LNCaP clone FGC (cell line): Measurements from ENCODE around the gene RBM10.

Experiments
- DNase-seq: peaks from one replicate; pipeline ENCODE4 v3.0.0-alpha.2; 2011; ENCODE audit warnings: low read depth
- H3K4me3 ChIP-seq: 2 replicates; pipeline ENCODE4 v1.5.1; 2011; ENCODE audit warnings: mild to moderate bottlenecking, low read depth, low read length, control low read depth
- TF ChIP-seq, protein P1 (sequence below): IDR thresholded peaks from 2 replicates; pipeline ENCODE4 v1.5.1; 2012; ENCODE audit warnings: mild to moderate bottlenecking; ENCODE audit not compliant: control insufficient read depth, insufficient read depth; ENCODE audit errors: extremely low read depth

The RBM10 gene

DNA sequence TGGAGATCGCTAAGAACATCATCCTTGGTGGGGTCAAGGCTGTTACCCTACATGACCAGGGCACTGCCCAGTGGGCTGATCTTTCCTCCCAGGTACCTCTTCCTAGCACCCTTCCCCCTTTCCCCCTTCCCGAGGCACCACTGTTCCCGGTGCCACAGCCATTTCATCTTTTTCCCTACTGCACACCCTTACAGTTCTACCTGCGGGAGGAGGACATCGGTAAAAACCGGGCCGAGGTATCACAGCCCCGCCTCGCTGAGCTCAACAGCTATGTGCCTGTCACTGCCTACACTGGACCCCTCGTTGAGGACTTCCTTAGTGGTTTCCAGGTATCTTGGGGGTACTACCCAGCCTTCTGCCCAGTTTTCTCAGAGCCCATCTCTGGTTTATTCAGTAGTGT lies 54.3 kb downstream of the RBM10 start:
- H3K4me3 ChIP-seq: no peak overlapping the region
- TF ChIP-seq, protein P1, sequence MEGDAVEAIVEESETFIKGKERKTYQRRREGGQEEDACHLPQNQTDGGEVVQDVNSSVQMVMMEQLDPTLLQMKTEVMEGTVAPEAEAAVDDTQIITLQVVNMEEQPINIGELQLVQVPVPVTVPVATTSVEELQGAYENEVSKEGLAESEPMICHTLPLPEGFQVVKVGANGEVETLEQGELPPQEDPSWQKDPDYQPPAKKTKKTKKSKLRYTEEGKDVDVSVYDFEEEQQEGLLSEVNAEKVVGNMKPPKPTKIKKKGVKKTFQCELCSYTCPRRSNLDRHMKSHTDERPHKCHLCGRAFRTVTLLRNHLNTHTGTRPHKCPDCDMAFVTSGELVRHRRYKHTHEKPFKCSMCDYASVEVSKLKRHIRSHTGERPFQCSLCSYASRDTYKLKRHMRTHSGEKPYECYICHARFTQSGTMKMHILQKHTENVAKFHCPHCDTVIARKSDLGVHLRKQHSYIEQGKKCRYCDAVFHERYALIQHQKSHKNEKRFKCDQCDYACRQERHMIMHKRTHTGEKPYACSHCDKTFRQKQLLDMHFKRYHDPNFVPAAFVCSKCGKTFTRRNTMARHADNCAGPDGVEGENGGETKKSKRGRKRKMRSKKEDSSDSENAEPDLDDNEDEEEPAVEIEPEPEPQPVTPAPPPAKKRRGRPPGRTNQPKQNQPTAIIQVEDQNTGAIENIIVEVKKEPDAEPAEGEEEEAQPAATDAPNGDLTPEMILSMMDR: no peak
- DNase-seq: no peak

DNA sequence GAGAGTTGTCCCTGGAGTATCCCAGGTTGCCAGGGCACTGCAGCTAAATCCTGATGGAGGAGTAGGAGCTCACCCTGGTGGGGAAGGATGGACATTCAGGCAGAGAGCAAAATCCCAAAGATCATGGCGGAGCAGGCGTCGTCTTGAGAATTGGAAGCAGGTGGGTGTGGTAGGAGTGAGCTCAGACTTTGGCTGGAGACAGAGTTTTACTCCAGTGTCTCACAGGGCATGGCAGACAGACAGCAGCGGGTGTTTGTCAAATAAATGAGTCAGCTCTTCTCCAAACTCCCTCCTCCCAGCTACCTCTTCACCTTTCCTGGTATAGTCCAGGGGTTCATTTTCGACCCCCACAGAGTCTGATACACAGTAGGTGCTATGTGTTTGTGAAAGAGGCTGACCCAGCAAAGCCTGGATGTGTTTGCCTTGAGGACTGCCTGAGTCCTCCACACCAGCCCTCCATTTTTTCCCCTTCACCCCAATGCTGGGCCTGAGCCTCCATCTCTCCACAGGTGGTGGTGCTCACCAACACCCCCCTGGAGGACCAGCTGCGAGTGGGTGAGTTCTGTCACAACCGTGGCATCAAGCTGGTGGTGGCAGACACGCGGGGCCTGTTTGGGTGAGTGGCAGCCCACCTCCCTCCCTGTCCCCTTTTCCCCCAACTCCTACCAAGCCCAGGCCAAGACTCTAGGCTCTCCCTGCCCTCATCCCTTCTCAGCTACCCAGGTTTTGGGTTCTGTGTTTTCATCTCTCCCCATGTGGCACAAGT lies 55.5 kb downstream of the RBM10 start:
- H3K4me3 ChIP-seq: no peak overlapping the region
- TF ChIP-seq, protein P1: peak; percentile 32; the same call in 1 of the 2 replicates
- DNase-seq: peak; percentile 62

GRCh38 chrX:47201345-47201944 lies 56.4 kb downstream of the RBM10 start:
- TF ChIP-seq, protein P1: no peak
- no peak for DNase-seq
- no peak overlapping the region for H3K4me3 ChIP-seq

DNA sequence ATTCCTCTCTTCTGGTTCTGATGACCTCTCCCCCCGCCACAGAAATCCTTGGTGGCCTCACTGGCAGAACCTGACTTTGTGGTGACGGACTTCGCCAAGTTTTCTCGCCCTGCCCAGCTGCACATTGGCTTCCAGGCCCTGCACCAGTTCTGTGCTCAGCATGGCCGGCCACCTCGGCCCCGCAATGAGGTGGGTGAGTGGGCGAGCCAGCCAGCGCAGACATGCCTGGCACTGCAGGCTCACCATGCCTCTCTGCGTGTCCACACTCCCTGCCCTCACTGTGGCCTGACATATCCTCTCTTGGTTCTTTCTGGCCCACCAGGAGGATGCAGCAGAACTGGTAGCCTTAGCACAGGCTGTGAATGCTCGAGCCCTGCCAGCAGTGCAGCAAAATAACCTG lies 57.3 kb downstream of the RBM10 start:
- TF ChIP-seq, protein P1: no peak
- no peak overlapping the region for H3K4me3 ChIP-seq
- no peak for DNase-seq

DNA sequence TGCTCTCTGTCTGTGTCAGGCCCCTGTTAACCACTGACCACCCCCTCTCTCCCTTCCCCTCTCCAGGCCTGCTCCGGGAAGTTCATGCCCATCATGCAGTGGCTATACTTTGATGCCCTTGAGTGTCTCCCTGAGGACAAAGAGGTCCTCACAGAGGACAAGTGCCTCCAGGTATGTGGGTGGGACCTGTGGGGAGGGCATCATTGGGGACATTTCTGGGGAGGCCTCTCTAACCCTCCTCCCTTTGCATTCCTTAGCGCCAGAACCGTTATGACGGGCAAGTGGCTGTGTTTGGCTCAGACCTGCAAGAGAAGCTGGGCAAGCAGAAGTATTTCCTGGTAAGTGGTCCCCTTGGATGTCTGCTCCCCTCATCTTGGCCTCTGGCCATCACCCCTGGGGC lies 57.9 kb downstream of the RBM10 start:
- TF ChIP-seq, protein P1: no peak
- no peak for DNase-seq
- H3K4me3 ChIP-seq: no peak overlapping the region

DNA sequence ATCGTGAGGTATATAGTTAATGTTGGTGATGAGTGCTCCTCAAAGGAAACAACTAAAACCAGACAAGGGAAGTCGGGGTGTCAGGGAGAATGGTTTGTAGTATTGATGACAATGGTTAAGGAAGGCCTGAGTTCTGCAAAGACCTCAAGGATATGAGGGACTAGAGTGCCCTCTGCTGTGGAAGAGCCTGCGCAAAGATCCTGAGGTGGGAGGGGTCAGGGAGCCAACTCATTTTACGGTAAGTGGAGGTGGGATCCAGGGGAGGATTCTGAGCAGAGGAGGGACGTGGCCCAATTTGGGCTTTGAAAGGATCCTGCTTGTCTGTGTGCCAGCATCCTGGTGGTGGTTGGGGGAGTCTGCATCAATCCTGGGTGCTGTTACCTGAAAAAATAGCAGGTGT lies 59.9 kb downstream of the RBM10 start:
- DNase-seq: no peak
- TF ChIP-seq, protein P1: no peak
- no peak overlapping the region for H3K4me3 ChIP-seq
